OCI-LY7 (cell line): ENCODE measurements around the gene MRFAP1.

Experiments used
- CTCF ChIP-seq: fragments of 200-600 bp; sonication (generic); conservative IDR thresholded peaks from 2 replicates; pipeline ENCODE4 v1.5.1; 2014; ENCODE audit warnings: mild to moderate bottlenecking, antibody characterized with exemption, low read length, moderate library complexity, mixed read lengths
- EZH2phosphoT487 ChIP-seq: fragments of 200-600 bp; sonication (generic); IDR thresholded peaks from 2 replicates; pipeline ENCODE4 v1.6.1; 2018; ENCODE audit warnings: low read depth, borderline replicate concordance, mild to moderate bottlenecking, mixed run types, antibody characterized with exemption, low read length, moderate library complexity, mixed read lengths

- no peak for TF ChIP-seq CTCF
- TF ChIP-seq EZH2phosphoT487 = no peak
These were observed 47.5 kb upstream of the MRFAP1 start for GRCh38 chr4:6592804-6593563.
